Activated T-cell treated with anti-CD3 and anti-CD28 coated beads for 4 hours (primary cell): ENCODE results near the gene FAM13C.
"Not testable (repeated sequence)": the region's sequence is repeated elsewhere in the genome, so short reads cannot be mapped to it uniquely, and the experiment has no call there.

Source experiments
- DNase-seq: peaks from one replicate; pipeline ENCODE4 v3.0.0-alpha.2; 2020

Gene FAM13C

DNA sequence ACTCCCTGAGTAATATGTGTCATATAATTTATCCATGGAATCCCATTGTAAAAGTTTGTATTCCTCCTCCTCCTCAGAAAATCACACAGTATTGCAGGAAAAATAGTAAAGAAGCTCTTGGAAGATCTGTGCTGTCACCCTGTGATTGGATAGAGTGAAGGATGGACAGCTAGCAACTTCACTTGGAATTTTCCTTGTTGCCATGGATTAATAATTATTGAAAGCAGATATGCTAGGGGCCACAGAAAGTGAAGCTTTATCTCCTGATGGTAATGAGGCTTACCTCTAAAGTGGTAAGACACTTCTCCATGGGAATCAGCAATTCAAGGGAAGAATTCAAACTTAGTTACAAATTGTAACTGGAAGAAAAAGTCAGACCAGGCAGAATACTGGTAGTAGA is 137.1 kb downstream of the FAM13C start:
- DNase-seq, result no peak

DNA sequence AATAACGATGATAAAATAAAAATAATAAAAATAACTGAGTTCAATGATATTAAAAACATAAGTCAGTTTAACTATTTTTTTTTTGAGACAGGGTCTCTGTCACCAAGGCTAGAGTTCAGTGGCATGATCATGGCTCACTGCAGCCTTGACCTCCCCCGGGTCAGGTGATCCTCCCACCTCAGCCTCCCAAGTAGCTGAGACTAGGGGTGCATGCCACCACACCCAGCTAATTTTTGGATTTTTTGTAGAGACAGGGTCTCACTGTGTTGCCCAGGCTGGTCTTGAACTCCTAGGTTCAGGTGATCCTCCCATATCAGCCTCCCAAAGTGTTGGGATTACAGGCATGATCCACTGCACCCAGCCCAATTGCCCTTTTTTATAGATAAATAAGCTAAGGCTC is 138.8 kb downstream of the FAM13C start:
- not testable (repeated sequence) for DNase-seq

GRCh38 chr10:59222788-59223187 is 139.6 kb downstream of the FAM13C start:
- DNase-seq, result no peak

DNA sequence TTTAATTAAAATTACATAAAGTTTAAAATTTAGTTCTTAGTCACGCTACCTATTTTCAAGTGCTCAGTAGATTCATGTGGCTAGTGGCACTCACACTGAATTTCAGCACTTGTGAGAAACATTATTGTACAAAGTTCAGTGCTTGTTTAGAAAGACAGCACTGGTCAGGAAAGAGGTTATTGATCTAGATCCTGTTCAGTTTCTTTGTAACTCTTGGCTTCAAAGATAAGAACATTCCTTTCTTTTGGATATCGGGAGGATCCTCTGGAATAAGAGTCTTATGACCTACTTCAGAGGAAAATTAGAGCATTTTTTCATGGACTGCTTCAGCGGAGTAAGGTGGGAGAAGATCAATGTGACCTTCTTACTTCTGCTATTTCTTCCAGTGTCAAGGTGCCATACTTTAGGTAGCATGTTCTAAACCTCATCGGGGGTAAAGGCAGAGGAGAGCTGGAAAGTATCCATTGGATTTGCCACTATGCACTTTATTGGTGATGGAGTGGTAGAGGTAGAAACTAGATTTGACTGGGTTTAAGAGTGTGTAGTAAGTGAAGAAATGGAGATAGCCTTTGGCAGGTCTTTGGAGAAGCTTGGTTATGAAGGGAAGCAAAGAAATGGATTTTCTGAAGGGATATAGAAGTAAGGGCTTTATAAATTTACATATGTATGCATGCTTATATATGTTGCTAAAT is 146.0 kb downstream of the FAM13C start:
- DNase-seq, result no peak

GRCh38 chr10:59214160-59214559 is 148.2 kb downstream of the FAM13C start:
- no peak for DNase-seq

DNA sequence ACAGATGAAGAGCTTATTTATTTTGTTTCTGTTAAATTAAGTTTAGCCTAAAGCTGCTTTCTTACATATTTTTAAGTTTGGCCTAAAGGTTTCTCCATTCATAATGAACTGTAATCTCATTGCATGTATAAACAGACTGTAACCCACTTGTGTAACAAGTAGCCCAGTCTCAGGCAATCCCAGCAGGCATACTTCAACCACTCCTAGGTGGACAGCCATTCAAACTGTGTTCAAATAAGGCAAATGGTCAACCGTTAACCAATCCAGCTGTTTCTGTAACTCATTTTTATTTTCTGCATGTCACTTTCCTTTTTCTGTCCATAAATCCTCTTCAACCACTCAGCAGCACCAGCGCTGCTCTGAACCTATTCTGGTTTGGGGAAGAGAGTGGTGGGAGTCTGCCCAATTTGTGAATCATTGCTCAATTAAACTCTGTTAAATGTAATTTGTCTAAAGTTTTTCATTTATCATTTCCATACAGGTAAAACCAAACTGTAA is 150.0 kb downstream of the FAM13C start:
- DNase-seq, result no peak

GRCh38 chr10:59206204-59206720 is 156.1 kb downstream of the FAM13C start:
- no peak for DNase-seq
